Measurements from ENCODE around the gene DIAPH2.

DNA sequence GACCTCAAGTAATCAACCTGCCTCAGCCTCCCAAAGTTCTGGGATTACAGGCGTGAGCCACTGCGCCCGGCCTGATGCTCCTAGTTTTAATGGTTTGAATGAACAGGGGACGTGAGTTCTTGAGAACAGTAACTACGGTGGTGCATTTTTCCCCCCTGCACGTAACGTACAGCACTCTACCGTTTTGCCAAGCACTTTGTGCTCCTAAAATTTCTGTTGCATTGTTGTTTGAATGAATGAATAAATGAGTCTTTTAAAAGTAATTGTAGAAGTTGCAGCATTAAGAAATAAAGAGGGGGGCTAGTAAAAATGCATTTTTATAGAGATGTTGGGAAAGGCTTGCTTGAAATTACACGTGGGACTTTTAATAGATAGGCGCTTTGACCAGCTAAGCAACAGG lies 199.0 kb downstream of the DIAPH2 start, which contains the start of gene RPA4:
- TF ChIP-seq, protein P1, sequence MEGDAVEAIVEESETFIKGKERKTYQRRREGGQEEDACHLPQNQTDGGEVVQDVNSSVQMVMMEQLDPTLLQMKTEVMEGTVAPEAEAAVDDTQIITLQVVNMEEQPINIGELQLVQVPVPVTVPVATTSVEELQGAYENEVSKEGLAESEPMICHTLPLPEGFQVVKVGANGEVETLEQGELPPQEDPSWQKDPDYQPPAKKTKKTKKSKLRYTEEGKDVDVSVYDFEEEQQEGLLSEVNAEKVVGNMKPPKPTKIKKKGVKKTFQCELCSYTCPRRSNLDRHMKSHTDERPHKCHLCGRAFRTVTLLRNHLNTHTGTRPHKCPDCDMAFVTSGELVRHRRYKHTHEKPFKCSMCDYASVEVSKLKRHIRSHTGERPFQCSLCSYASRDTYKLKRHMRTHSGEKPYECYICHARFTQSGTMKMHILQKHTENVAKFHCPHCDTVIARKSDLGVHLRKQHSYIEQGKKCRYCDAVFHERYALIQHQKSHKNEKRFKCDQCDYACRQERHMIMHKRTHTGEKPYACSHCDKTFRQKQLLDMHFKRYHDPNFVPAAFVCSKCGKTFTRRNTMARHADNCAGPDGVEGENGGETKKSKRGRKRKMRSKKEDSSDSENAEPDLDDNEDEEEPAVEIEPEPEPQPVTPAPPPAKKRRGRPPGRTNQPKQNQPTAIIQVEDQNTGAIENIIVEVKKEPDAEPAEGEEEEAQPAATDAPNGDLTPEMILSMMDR (IDR thresholded peaks at IDR 0.05): no peak
- TF ChIP-seq POLR2A (IDR thresholded peaks at IDR 0.05) (no peak), EP300 (IDR thresholded peaks at IDR 0.05) (no peak)
